RWPE2 (cell line): ENCODE results near the gene CRB1.

Experiments used
- ATAC-seq: fragments of 200-7000 bp; cut with Tn5 transposase; 3 replicates; pipeline ENCODE4 v1.9.1; 2021; ENCODE audit warnings: low read depth
- DNase-seq: peaks from one replicate; pipeline ENCODE4 v3.0.0-alpha.2; 2020; ENCODE audit warnings: low spot score
- H3K27ac ChIP-seq: fragments of 450-650 bp; 2 replicates; pipeline ENCODE4 v1.5.1; 2017; ENCODE audit warnings: mild to moderate bottlenecking; ENCODE audit not compliant: poor library complexity, severe bottlenecking
- H3K27me3 ChIP-seq: fragments of 250-450 bp; sonication (Bioruptor Pico); 2 replicates; pipeline ENCODE4 v1.5.1; 2021; ENCODE audit warnings: mild to moderate bottlenecking, moderate library complexity; ENCODE audit not compliant: insufficient read depth, poor library complexity, severe bottlenecking
- H3K36me3 ChIP-seq: fragments of 250-450 bp; sonication (Bioruptor Pico); 2 replicates; pipeline ENCODE4 v1.5.1; 2020; ENCODE audit warnings: low read depth, mild to moderate bottlenecking, moderate library complexity
- H3K4me1 ChIP-seq: fragments of 250-450 bp; sonication (Bioruptor Pico); 2 replicates; pipeline ENCODE4 v1.5.1; 2021; ENCODE audit warnings: mild to moderate bottlenecking, moderate library complexity; ENCODE audit not compliant: insufficient read depth, poor library complexity, severe bottlenecking
- H3K4me3 ChIP-seq: fragments of 250-450 bp; sonication (Bioruptor Pico); 2 replicates; pipeline ENCODE4 v1.5.1; 2021; ENCODE audit warnings: mild to moderate bottlenecking, moderate library complexity; ENCODE audit not compliant: severe bottlenecking
- H3K9me3 ChIP-seq: fragments of 250-450 bp; sonication (Bioruptor Pico); 2 replicates; pipeline ENCODE4 v1.5.1; 2021; ENCODE audit warnings: mild to moderate bottlenecking, moderate library complexity; ENCODE audit not compliant: severe bottlenecking
- TF ChIP-seq, protein P1 (sequence below): fragments of 450-650 bp; IDR thresholded peaks from one replicate; pipeline ENCODE4 v1.5.1; 2017; ENCODE audit warnings: mild to moderate bottlenecking, moderate library complexity; ENCODE audit not compliant: poor library complexity, severe bottlenecking

The CRB1 gene

DNA sequence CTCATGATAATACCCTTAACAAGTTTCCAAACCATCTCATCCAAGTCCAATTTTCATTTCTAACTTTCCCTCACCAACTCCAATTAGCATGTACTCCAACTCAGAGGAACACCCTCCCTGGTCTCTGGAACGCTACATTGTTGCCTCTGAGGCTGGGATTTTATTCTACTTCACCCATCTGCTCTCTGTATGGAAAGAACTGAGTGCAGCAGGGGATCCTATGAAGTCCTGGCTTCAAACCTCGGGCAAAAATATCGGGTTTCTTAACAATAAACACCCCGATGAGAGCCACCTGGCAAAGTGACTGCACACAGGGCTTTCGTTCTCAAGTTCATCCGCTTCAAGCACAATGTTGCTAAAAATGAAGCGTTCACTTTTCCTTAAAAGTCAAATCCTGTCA is 99.6 kb downstream of the CRB1 start:
- H3K27me3 ChIP-seq: no peaks in the 10 kb centered on the region
- H3K4me3 ChIP-seq: no peak overlapping the region
- H3K4me1 ChIP-seq: no peaks in the 10 kb centered on the region
- H3K27ac ChIP-seq: no peak overlapping the region
- no peaks in the 10 kb centered on the region for H3K36me3 ChIP-seq
- TF ChIP-seq, protein P1, sequence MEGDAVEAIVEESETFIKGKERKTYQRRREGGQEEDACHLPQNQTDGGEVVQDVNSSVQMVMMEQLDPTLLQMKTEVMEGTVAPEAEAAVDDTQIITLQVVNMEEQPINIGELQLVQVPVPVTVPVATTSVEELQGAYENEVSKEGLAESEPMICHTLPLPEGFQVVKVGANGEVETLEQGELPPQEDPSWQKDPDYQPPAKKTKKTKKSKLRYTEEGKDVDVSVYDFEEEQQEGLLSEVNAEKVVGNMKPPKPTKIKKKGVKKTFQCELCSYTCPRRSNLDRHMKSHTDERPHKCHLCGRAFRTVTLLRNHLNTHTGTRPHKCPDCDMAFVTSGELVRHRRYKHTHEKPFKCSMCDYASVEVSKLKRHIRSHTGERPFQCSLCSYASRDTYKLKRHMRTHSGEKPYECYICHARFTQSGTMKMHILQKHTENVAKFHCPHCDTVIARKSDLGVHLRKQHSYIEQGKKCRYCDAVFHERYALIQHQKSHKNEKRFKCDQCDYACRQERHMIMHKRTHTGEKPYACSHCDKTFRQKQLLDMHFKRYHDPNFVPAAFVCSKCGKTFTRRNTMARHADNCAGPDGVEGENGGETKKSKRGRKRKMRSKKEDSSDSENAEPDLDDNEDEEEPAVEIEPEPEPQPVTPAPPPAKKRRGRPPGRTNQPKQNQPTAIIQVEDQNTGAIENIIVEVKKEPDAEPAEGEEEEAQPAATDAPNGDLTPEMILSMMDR: no peak
- ATAC-seq (no peak), DNase-seq (no peak)
- no peaks in the 10 kb centered on the region for H3K9me3 ChIP-seq

DNA sequence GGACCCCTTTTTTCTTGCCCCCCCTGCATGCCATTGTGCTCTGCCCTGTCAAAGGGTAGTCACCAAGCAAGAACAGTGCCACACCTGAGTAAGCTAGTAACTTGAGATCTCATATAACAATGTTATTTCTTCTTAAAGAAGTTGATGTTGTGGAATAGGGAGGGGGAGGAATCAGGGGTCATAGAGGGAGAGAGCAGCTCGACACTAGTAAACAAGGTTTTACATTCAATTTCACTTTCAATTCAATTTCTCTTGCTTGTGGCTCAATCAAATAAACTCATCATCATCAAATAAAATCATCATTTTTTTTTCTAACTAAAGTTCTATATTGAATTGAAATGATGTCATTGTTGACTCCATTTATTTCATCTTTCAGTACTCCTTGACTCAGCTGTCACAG is 106.4 kb downstream of the CRB1 start:
- no peak for DNase-seq
- no peak for ATAC-seq
- no peak overlapping the region for H3K4me3 ChIP-seq
- no peaks in the 10 kb centered on the region for H3K27me3 ChIP-seq
- H3K4me1 ChIP-seq: no peaks in the 10 kb centered on the region
- no peaks in the 10 kb centered on the region for H3K36me3 ChIP-seq
- TF ChIP-seq, protein P1: no peak
- H3K9me3 ChIP-seq: no peaks in the 10 kb centered on the region
- H3K27ac ChIP-seq: no peak overlapping the region

DNA sequence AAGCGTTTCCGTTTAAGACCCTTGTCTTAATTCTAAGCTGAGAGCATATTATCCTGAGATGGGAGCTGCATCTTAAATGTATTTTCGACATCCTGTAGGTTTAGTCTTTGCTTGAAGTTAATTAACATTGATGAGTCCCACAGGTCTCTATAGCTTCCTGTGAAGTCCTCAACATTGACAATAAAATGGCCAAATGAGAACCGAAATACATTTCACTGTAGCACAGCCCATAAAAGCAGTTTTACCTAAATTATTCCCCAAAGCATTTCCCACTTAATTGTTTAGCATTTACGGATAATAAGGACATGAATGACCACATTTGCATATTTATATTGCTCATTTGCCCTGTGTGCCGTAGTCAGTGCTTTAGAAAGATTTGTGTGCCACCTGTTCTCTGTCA is 116.4 kb downstream of the CRB1 start:
- no peak overlapping the region for H3K4me3 ChIP-seq
- no peak for DNase-seq
- ATAC-seq: no peak
- H3K27ac ChIP-seq: no peak overlapping the region
- H3K9me3 ChIP-seq: no peaks in the 10 kb centered on the region
- TF ChIP-seq, protein P1: no peak
- H3K36me3 ChIP-seq: no peaks in the 10 kb centered on the region
- no peaks in the 10 kb centered on the region for H3K27me3 ChIP-seq
- no peaks in the 10 kb centered on the region for H3K4me1 ChIP-seq

DNA sequence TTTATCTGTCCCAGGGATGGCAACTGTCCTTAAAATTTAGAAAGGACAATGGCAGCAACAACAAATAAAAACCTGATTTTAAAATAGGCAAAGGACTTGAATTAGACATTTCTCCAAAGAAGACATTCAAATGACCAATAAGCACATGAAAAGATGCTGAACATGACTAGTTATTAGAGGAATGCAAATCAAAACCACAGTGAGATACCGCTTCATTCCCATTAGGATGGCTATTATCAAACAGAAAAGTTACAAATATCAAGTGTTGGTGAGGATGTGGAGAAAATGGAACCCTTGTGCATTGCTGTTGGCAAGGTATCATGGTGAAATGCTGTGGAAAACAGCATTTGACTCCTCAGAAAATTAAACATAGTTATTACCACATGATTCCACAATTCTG is 120.7 kb downstream of the CRB1 start:
- Histone ChIP-seq H3K36me3 (no peaks in the 10 kb centered on the region), H3K27ac (no peak overlapping the region), H3K9me3 (no peaks in the 10 kb centered on the region), H3K4me3 (no peak overlapping the region), H3K4me1 (no peaks in the 10 kb centered on the region), H3K27me3 (no peaks in the 10 kb centered on the region)
- ATAC-seq (no peak), DNase-seq (no peak)
- TF ChIP-seq, protein P1: no peak

DNA sequence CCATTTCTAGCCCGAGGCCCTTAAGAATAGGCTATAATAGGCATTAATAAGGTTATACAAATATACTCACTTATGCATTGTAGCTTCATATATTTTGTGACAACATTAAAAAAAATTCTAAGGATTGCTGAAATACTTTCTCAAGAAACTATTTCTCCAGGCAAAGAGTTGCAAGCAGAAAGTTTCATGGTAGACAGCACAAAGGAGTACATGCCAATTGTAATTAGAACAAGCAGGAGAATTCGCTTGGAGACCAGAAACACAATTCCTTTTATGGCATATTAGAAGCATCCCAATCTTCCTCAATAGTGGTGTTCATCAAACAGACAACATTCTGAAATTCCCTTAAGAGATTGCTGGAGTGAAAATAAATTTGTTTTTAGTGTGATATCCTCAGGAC is 122.8 kb downstream of the CRB1 start:
- no peaks in the 10 kb centered on the region for H3K36me3 ChIP-seq
- H3K4me3 ChIP-seq: no peak overlapping the region
- ATAC-seq (no peak), DNase-seq (no peak)
- H3K4me1 ChIP-seq: no peaks in the 10 kb centered on the region
- no peak overlapping the region for H3K27ac ChIP-seq
- H3K27me3 ChIP-seq: no peaks in the 10 kb centered on the region
- no peaks in the 10 kb centered on the region for H3K9me3 ChIP-seq
- TF ChIP-seq, protein P1: no peak
